ENCODE data around the gene CCDC57.

DNA sequence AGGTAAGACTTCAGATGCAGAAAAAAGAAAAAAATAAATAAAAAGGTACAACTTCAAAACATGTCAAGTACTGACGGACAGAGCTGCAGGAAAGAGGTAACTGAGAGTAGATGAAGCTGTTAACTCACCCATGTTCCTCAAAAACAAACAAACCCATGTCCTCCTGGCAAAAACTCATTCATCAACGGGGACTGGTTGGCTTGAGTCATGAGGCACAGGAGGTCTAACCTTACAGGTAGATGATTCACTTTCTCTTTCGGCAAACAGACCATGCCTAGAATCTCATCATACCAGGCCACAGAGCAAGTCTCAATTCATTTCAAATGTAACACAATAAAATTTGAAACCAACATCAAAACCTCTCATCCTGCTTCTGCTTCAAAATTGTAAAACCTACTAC is 102.3 kb downstream of the CCDC57 start:
- no peak for TF ChIP-seq CTCF (IDR thresholded peaks at IDR 0.05; ENCODE audit: borderline replicate concordance, extremely low read depth, low read length, poor library complexity, severe bottlenecking)
- TF ChIP-seq EZH2 (IDR thresholded peaks at IDR 0.05; ENCODE audit: borderline replicate concordance, low read depth, low read length, severe bottlenecking), result no peak
